Neural crest cell (in vitro differentiated cells): Measurements from ENCODE around the gene SDR39U1. TPM values are rescaled to one million over a fixed set of nuclear protein-coding genes. Genes with fewer than 3 reads are reported as not detected.

ENCODE experiments used
- DNase-seq: peaks from one replicate; pipeline ENCODE4 v3.0.0; 2021; ENCODE audit warnings: low read depth, mixed read lengths, low spot score
- H3K27ac Mint-ChIP-seq: one replicate; pipeline ENCODE4 v1.8.0; 2021; ENCODE audit warnings: mild to moderate bottlenecking, mixed read lengths; ENCODE audit not compliant: unreplicated experiment
- H3K27me3 Mint-ChIP-seq: 2 replicates; pipeline ENCODE4 v1.8.0; 2021; ENCODE audit warnings: low read depth, mild to moderate bottlenecking, mixed read lengths
- H3K36me3 Mint-ChIP-seq: 2 replicates; pipeline ENCODE4 v1.8.0; 2021; ENCODE audit warnings: low read depth, mild to moderate bottlenecking, mixed read lengths
- H3K4me1 Mint-ChIP-seq: 2 replicates; pipeline ENCODE4 v1.8.0; 2021; ENCODE audit warnings: mixed read lengths
- H3K4me3 Mint-ChIP-seq: one replicate; pipeline ENCODE4 v1.8.0; 2021; ENCODE audit warnings: mild to moderate bottlenecking, mixed read lengths
- H3K9me3 Mint-ChIP-seq: 2 replicates; pipeline ENCODE4 v1.8.0; 2021; ENCODE audit warnings: mixed read lengths
- CTCF ChIP-seq: fragments of 200-600 bp; sonication (generic); conservative IDR thresholded peaks from 2 replicates; pipeline ENCODE4 v1.5.0; 2021; ENCODE audit warnings: antibody characterized with exemption, mild to moderate bottlenecking
- total RNA-seq: library from RNA; stranded (reverse); gene quantifications from 2 replicates; pipeline ENCODE4 v1.2.1, GENCODE V29; 2021

The SDR39U1 gene
- total RNA-seq, 1 donor from 2014 or later, result 76.7 TPM

- no peak for DNase-seq
- peaks cover 30% of the 10 kb centered on the region for H3K4me1 Mint-ChIP-seq
- H3K36me3 Mint-ChIP-seq, result peaks cover 3% of the 10 kb centered on the region
- H3K4me3 Mint-ChIP-seq, result peak overlapping the region; percentile 98
- H3K27ac Mint-ChIP-seq, result peak overlapping the region; percentile 99
- peaks cover 4% of the 10 kb centered on the region for H3K27me3 Mint-ChIP-seq
- TF ChIP-seq CTCF, result no peak
- H3K9me3 Mint-ChIP-seq, result no peaks in the 10 kb centered on the region
Measured at GRCh38 chr14:24443053-24443665, 583 bp upstream of the SDR39U1 start.

GRCh38 chr14:24441904-24442239, 704 bp downstream of the SDR39U1 start:
- Mint-ChIP-seq H3K9me3 (no peaks in the 10 kb centered on the region), H3K27ac (peak overlapping the region; percentile 99), H3K36me3 (peaks cover 4% of the 10 kb centered on the region), H3K4me3 (peak overlapping the region; percentile 98), H3K27me3 (peaks cover 4% of the 10 kb centered on the region), H3K4me1 (peaks cover 30% of the 10 kb centered on the region)
- TF ChIP-seq CTCF, result no peak
- DNase-seq, result no peak

GRCh38 chr14:24441485-24441884, 1.1 kb downstream of the SDR39U1 start:
- Mint-ChIP-seq H3K9me3 (no peaks in the 10 kb centered on the region), H3K4me1 (peaks cover 34% of the 10 kb centered on the region), H3K4me3 (peak overlapping the region; percentile 98), H3K27me3 (peaks cover 4% of the 10 kb centered on the region), H3K27ac (peak overlapping the region; percentile 99), H3K36me3 (peaks cover 5% of the 10 kb centered on the region)
- no peak for TF ChIP-seq CTCF
- no peak for DNase-seq

GRCh38 chr14:24440606-24441399, 1.8 kb downstream of the SDR39U1 start:
- peaks cover 36% of the 10 kb centered on the region for H3K4me1 Mint-ChIP-seq

More at GRCh38 chr14:24440606-24441399, 1.8 kb downstream of the SDR39U1 start:
- Mint-ChIP-seq H3K9me3 (no peaks in the 10 kb centered on the region), H3K36me3 (peaks cover 5% of the 10 kb centered on the region), H3K27me3 (peaks cover 4% of the 10 kb centered on the region), H3K4me3 (peak overlapping the region; percentile 98), H3K27ac (no peak overlapping the region)
- no peak for DNase-seq
- TF ChIP-seq CTCF, result no peak
